ENCODE data around the gene GRID1. TPM values are rescaled to one million over a fixed set of nuclear protein-coding genes. Genes with fewer than 3 reads are reported as not detected.
"Not testable (repeated sequence)": the region's sequence is repeated elsewhere in the genome, so short reads cannot be mapped to it uniquely, and the experiment has no call there.

GRID1 gene
- polyA plus RNA-seq, 4 donors, result 1.4 to 1.9 (median 1.6) TPM

DNA sequence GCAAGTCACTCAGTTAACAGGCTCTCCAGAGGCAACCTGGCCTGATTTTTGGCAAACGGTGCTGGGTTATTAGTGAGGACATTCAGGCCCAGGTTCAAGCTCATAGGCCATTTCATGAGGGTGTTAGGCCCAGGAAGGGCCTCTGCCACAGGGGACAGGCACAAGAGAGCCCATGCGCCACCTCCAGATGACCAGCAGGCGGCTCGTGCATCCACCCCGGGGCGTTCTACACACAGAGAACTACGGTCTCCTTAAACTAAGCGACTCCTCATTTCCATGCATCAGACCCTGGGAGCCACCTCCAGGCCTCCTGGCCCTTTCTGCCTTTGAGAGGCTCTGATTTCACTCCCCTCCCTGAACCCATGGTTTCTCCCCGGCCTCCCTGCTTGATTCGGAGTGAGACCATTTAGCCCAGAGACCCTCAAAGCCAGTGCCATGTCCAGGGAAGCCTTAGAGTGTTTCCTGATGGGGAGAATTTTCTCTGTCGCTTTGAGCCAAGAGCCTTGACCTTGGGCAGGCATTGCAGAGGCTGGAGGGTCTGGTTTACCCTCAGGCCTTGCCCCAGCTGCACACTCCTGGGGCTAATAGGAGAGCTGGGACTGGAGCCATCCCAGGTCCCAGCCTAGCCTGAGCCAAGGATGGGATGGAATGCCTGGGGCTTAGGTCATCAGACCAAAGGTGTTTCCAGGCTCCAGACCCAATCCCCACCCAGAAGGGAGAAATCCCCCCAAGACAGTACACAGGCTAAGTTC is 188.0 kb downstream of the GRID1 start:
- no peak for DNase-seq (ENCODE audit: low read depth in 4 of 4, low spot score in 2 of 4)

DNA sequence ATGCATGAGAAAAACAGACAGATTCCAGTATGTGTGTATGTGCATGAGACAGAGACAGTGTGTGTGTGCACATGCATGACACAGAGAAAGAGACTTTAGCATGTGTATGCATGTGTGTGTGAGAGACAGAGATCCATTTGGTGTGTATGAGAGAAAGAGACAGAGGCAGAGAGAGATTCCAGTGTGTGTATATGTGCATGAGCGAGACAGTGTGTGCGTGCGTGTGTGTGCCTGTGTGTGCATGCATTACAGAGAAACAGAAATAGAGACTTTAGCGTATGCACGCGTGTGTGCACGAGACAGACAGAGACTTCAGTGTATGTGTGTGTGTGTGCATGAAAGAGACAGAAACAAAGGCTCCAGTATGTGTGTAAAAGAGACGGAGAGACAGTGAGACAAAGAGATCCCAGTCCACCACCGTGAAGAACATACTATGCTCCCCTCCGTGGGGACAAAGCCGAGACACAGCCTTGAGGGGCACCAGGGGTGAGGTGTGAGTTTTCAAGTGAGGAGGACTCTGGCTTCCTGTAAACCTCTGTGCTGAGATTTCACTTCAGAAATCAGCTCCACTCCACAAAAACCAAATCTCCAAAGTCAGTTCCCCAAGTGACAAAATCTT is 188.9 kb downstream of the GRID1 start:
- DNase-seq (ENCODE audit: low read depth in 4 of 4, low spot score in 2 of 4), result no peak

DNA sequence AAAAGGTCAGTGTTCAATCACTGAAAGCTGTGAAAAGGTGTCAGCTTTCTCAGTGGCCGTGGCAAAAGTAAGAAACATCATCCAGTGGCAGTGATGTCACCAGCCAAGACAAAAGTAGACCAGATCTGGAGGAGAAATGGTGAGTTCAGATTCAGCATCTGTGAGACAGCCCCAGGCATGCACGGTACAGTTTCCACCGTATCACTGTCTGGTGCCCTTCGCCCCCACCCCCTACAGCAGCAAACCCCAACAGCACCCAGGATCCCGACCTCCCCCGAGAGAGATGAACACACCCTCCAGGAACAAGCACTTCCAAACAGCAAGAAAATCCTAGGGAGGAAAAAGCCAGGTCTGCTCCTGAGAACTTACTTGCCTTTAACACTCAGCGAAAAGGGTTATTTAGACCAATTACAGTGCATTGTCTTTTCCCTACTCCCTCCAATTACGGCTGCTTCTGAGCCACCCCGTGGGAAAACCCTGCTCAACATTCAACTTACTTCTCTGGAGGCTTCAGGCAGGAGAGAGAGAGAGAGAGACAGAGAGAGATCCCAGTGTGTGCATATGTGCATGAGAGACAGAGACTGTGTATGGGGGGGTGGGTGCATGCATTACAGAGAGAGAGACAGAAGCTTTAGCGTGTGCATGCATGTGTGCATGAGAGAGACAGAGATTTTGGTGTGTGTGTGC is 189.6 kb downstream of the GRID1 start:
- DNase-seq (ENCODE audit: low read depth in 4 of 4, low spot score in 2 of 4), result no peak

DNA sequence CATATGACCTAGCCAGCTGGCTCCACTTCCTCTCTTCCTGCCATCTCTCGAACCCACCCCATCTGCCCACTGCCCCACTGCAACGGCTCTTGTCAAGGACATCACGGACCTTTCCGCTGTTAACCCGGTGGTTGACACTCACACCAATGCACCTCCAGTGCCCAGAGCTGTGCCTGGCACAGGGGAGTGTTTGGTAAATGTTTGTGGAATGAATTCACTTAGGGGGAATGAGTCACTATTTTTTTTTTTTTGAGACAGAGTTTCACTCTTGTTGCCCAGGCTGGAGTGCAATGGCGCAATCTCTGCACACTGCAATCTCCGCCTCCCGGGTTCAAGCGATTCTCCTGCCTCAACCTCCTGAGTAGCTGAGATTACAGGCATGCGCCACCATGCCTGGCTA is 191.1 kb downstream of the GRID1 start:
- DNase-seq (ENCODE audit: low read depth in 4 of 4, low spot score in 2 of 4), result not testable (repeated sequence)

GRCh38 chr10:86172301-86172700 is 194.3 kb downstream of the GRID1 start:
- no peak for DNase-seq (ENCODE audit: low read depth in 4 of 4, low spot score in 2 of 4)

GRCh38 chr10:86170255-86171108 is 196.1 kb downstream of the GRID1 start:
- DNase-seq (ENCODE audit: low read depth in 4 of 4, low spot score in 2 of 4), result no peak

GRCh38 chr10:86169506-86170254 is 196.9 kb downstream of the GRID1 start:
- no peak for DNase-seq (ENCODE audit: low read depth in 4 of 4, low spot score in 2 of 4)

- DNase-seq (ENCODE audit: low read depth in 4 of 4, low spot score in 2 of 4), result no peak
Measured at GRCh38 chr10:86169066-86169465, 197.5 kb downstream of the GRID1 start.

- no peak for DNase-seq (ENCODE audit: low read depth in 4 of 4, low spot score in 2 of 4)
Measured at GRCh38 chr10:86168256-86168655, 198.3 kb downstream of the GRID1 start.

DNA sequence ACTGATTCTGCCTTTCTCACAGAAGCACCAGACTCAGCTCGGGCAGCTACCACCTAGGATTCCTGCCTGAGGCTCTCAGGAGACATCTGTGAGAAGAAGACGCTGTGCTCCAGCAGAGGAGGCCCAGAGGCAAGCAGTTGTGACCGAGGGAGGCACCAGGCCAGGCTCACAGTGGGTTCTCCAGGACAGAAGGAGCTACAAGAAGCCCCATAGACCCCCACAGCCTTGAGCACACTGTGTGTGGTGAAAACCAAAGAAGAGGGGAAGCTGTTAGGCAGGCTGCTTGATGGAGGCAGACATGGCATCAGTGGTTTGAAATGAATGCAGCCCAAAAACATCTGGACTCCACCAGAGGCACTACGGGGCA is 198.8 kb downstream of the GRID1 start:
- no peak for DNase-seq (ENCODE audit: low read depth in 4 of 4, low spot score in 2 of 4)

DNA sequence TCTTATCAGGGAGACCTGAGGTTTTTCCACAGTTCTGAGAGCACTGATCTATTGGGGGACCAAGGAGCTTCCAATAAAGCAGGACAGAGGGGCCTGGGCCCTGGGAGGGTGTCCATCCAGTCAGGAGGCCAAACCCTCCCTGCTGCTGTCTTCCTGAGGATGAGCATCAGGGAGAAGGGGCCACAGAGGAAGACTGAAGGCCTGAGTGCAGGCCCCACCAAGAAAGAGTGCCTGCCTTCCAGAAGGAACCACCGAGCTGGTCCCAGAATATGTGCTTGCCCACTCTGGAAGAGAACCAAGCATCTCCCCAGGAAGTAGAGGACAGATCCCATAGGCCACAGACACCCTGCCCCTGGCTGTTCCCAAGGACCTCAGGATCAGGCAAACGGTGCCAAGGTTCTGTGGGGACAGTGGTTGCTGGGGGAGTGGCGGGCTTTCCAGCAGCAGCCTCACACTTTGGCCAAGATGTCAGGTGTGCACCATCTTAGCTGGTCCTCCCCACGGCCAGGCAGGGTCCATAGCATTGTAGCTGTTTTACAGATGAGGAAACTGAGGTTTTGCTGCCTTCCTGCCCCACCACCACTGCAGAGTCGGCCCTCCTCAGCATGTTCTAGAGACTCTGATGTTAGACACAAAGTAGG is 199.4 kb downstream of the GRID1 start:
- no peak for DNase-seq (ENCODE audit: low read depth in 4 of 4, low spot score in 2 of 4)

DNA sequence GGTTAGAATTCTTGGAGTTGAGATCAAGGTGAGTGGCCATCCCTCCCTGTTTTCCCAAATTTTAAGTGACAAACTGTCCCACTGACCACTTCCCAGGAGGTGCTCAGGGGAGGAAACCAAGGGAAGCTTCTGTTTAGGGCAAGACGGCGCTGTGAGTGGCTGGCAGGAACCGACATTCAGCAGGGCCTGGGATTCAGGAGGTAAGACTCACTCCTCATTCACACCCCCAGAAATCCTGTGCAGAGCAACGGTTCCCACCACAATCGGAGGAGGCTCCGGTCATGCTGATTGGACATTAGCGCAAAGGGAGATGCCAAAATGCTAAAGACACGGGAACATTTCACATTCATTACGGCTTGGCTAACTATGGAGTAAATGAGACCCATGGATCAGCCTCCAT is 200.9 kb downstream of the GRID1 start:
- no peak for DNase-seq (ENCODE audit: low read depth in 4 of 4, low spot score in 2 of 4)

DNA sequence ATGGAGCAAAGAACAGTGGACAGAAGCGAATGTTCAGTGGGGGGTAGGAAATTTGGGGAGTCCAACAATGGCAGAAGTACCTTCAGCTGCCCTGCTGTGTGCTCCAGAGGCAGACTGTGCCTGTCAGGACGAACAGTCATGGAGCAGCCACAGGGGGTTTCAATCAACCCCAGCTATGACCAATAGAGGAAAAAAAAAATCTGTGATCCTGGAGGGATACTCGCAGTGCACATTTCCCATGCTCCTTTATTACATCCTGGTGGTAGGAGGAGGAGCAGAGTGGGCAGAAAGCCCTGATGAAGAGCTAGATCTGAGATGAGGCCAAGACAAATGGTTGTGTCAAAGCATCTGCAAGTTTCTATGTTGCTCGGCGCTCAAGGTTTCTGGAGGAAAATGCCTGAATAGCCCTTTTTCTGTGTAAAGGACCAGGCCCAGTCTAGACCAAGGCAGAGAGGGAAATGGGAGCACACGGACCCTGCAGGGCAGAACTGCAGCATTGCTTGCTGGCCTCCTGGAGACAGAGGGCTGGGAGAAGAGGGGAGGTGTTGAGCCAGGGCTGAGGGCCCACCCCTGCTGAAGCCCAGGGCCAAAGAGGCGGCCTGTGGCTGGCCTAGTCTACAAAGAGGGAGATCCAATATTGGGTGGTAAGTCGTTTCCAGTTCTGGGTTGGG is 201.5 kb downstream of the GRID1 start:
- no peak for DNase-seq (ENCODE audit: low read depth in 4 of 4, low spot score in 2 of 4)

DNA sequence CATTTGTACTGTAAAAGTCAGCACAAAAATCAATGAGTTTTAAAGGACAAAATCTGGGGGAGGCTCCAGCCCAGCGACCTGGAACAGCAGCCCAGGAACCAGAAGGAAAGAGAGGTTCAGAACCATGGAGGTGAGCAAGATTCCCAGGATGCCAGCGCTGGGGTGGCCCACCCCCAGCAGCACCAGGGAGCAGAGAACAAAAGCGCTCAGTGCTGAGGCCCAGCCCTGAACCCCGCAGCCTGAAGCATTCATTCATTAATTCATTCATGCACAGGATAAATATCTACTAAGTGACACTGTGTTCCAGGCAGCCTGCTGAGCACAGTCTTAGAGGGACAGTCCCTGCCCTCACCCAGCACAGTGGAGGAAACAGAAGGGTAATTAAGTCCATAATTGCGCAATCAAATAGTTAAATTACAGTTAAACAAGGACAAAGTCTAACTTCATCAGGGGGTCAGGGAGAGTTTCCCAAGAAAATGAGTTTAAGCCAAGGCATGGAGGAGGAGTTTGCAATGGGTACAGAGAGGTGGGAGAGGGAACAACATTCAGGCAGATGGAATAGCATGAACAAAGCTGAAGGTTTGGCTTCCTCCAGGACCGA is 202.3 kb downstream of the GRID1 start:
- DNase-seq (ENCODE audit: low read depth in 4 of 4, low spot score in 2 of 4), result no peak

GRCh38 chr10:86163522-86164173 is 202.9 kb downstream of the GRID1 start:
- DNase-seq (ENCODE audit: low read depth in 4 of 4, low spot score in 2 of 4), result no peak

GRCh38 chr10:86162696-86163400 is 203.7 kb downstream of the GRID1 start:
- DNase-seq (ENCODE audit: low read depth in 4 of 4, low spot score in 2 of 4), result no peak

DNA sequence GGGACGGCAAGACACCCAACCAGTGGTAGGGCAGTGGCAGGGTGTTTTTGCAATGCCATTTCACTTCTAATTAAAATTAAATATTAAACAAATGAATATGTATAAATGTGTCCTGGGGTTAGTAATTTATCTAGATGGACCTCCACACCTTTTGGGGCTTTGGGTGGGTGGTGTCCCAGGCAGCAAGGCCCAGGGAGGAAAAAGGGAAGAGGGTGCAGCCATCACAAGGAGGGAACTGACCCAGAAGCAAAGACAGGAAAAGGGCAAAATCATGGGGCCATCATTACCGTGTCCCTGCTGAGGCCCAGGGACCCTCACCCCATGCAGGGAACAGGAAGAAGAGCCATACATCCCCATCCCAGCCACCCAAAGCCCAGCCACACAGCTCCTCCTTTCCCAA is 204.6 kb downstream of the GRID1 start:
- no peak for DNase-seq (ENCODE audit: low read depth in 4 of 4, low spot score in 2 of 4)

Data from left renal cortex interstitium (tissue), 4 donors.